Measurements from ENCODE around the gene ZFYVE21.

The ZFYVE21 gene

GRCh38 chr14:103738701-103739451, 23.3 kb downstream of the ZFYVE21 start:
- TF ChIP-seq GATA2 (IDR thresholded peaks at IDR 0.05; ENCODE audit: low read depth, low read length), result no peak
- no peak for TF ChIP-seq GATA3 (IDR thresholded peaks at IDR 0.05; ENCODE audit: low read depth, low read length)

- TF ChIP-seq GATA3 (IDR thresholded peaks at IDR 0.05; ENCODE audit: low read depth, low read length) (no peak), GATA2 (IDR thresholded peaks at IDR 0.05; ENCODE audit: low read depth, low read length) (no peak)
Measured at GRCh38 chr14:103739466-103739792, 23.8 kb downstream of the ZFYVE21 start.

- TF ChIP-seq GATA3 (IDR thresholded peaks at IDR 0.05; ENCODE audit: low read depth, low read length) (no peak), GATA2 (IDR thresholded peaks at IDR 0.05; ENCODE audit: low read depth, low read length) (no peak)
Measured at GRCh38 chr14:103739793-103740501, 24.3 kb downstream of the ZFYVE21 start.

GRCh38 chr14:103740991-103741689, 25.5 kb downstream of the ZFYVE21 start:
- TF ChIP-seq GATA3 (IDR thresholded peaks at IDR 0.05; ENCODE audit: low read depth, low read length) (no peak), GATA2 (IDR thresholded peaks at IDR 0.05; ENCODE audit: low read depth, low read length) (no peak)

GRCh38 chr14:103741876-103742275, 26.3 kb downstream of the ZFYVE21 start:
- no peak for TF ChIP-seq GATA2 (IDR thresholded peaks at IDR 0.05; ENCODE audit: low read depth, low read length)
- no peak for TF ChIP-seq GATA3 (IDR thresholded peaks at IDR 0.05; ENCODE audit: low read depth, low read length)

- no peak for TF ChIP-seq GATA2 (IDR thresholded peaks at IDR 0.05; ENCODE audit: low read depth, low read length)
- no peak for TF ChIP-seq GATA3 (IDR thresholded peaks at IDR 0.05; ENCODE audit: low read depth, low read length)
Measured at GRCh38 chr14:103742499-103743255, 27.1 kb downstream of the ZFYVE21 start.

- TF ChIP-seq GATA3 (IDR thresholded peaks at IDR 0.05; ENCODE audit: low read depth, low read length) (no peak), GATA2 (IDR thresholded peaks at IDR 0.05; ENCODE audit: low read depth, low read length) (no peak)
Measured at GRCh38 chr14:103743691-103744090, 28.1 kb downstream of the ZFYVE21 start.

GRCh38 chr14:103744621-103745395, 29.2 kb downstream of the ZFYVE21 start:
- TF ChIP-seq GATA2 (IDR thresholded peaks at IDR 0.05; ENCODE audit: low read depth, low read length) (no peak), GATA3 (IDR thresholded peaks at IDR 0.05; ENCODE audit: low read depth, low read length) (no peak)

GRCh38 chr14:103745424-103745823, 29.8 kb downstream of the ZFYVE21 start:
- no peak for TF ChIP-seq GATA2 (IDR thresholded peaks at IDR 0.05; ENCODE audit: low read depth, low read length)
- no peak for TF ChIP-seq GATA3 (IDR thresholded peaks at IDR 0.05; ENCODE audit: low read depth, low read length)

GRCh38 chr14:103746701-103747100, 31.1 kb downstream of the ZFYVE21 start:
- no peak for TF ChIP-seq GATA2 (IDR thresholded peaks at IDR 0.05; ENCODE audit: low read depth, low read length)

GRCh38 chr14:103748534-103748857, 32.9 kb downstream of the ZFYVE21 start:
- TF ChIP-seq GATA2 (IDR thresholded peaks at IDR 0.05; ENCODE audit: low read depth, low read length) (no peak), GATA3 (IDR thresholded peaks at IDR 0.05; ENCODE audit: low read depth, low read length) (no peak)

- TF ChIP-seq GATA3 (IDR thresholded peaks at IDR 0.05; ENCODE audit: low read depth, low read length) (no peak), GATA2 (IDR thresholded peaks at IDR 0.05; ENCODE audit: low read depth, low read length) (no peak)
Measured at GRCh38 chr14:103749452-103749851, 33.8 kb downstream of the ZFYVE21 start.

GRCh38 chr14:103749860-103750259, 34.2 kb downstream of the ZFYVE21 start:
- no peak for TF ChIP-seq GATA3 (IDR thresholded peaks at IDR 0.05; ENCODE audit: low read depth, low read length)
- no peak for TF ChIP-seq GATA2 (IDR thresholded peaks at IDR 0.05; ENCODE audit: low read depth, low read length)
